ENCODE data around the gene EFCAB12.

The EFCAB12 gene

GRCh38 chr3:129473067-129473768 lies 44.8 kb upstream of the EFCAB12 start:
- DNase-seq (ENCODE audit: extremely low read depth, insufficient read length), result no peak
- no peaks in the 10 kb centered on the region for H3K27me3 ChIP-seq (replicated peaks; ENCODE audit: control insufficient read depth, insufficient read depth, low read length)
- H3K4me3 ChIP-seq (replicated peaks; ENCODE audit: low read depth, low read length), result no peak overlapping the region
- TF ChIP-seq CTCF (IDR thresholded peaks at IDR 0.05; ENCODE audit: insufficient read depth, low read length, poor library complexity, severe bottlenecking), result no peak
- no peaks in the 10 kb centered on the region; the same call in 1 of the 2 replicates for H3K36me3 ChIP-seq (ENCODE audit: control insufficient read depth, insufficient read depth, low read length)

- no peaks in the 10 kb centered on the region; the same call in 1 of the 2 replicates for H3K36me3 ChIP-seq (ENCODE audit: control insufficient read depth, insufficient read depth, low read length)
- no peak overlapping the region for H3K4me3 ChIP-seq (replicated peaks; ENCODE audit: low read depth, low read length)
- DNase-seq (ENCODE audit: extremely low read depth, insufficient read length), result no peak
- H3K27me3 ChIP-seq (replicated peaks; ENCODE audit: control insufficient read depth, insufficient read depth, low read length), result no peaks in the 10 kb centered on the region
- TF ChIP-seq CTCF (IDR thresholded peaks at IDR 0.05; ENCODE audit: insufficient read depth, low read length, poor library complexity, severe bottlenecking), result no peak
Measured at GRCh38 chr3:129470861-129471260, 42.4 kb upstream of the EFCAB12 start.

- DNase-seq (ENCODE audit: extremely low read depth, insufficient read length), result no peak
- TF ChIP-seq CTCF (IDR thresholded peaks at IDR 0.05; ENCODE audit: insufficient read depth, low read length, poor library complexity, severe bottlenecking), result no peak
- Histone ChIP-seq H3K27me3 (replicated peaks; ENCODE audit: control insufficient read depth, insufficient read depth, low read length) (no peaks in the 10 kb centered on the region), H3K4me3 (replicated peaks; ENCODE audit: low read depth, low read length) (no peak overlapping the region), H3K36me3 (ENCODE audit: control insufficient read depth, insufficient read depth, low read length) (no peaks in the 10 kb centered on the region; the same call in 1 of the 2 replicates)
Measured at GRCh38 chr3:129469026-129469425, 40.6 kb upstream of the EFCAB12 start.

- H3K36me3 ChIP-seq (ENCODE audit: control insufficient read depth, insufficient read depth, low read length), result no peaks in the 10 kb centered on the region; the same call in 1 of the 2 replicates
- DNase-seq (ENCODE audit: extremely low read depth, insufficient read length), result no peak
- TF ChIP-seq CTCF (IDR thresholded peaks at IDR 0.05; ENCODE audit: insufficient read depth, low read length, poor library complexity, severe bottlenecking), result no peak
- no peaks in the 10 kb centered on the region for H3K27me3 ChIP-seq (replicated peaks; ENCODE audit: control insufficient read depth, insufficient read depth, low read length)
- no peak overlapping the region for H3K4me3 ChIP-seq (replicated peaks; ENCODE audit: low read depth, low read length)
Measured at GRCh38 chr3:129467932-129468331, 39.5 kb upstream of the EFCAB12 start.

- DNase-seq (ENCODE audit: extremely low read depth, insufficient read length), result no peak
- H3K36me3 ChIP-seq (ENCODE audit: control insufficient read depth, insufficient read depth, low read length), result no peaks in the 10 kb centered on the region
- TF ChIP-seq CTCF (IDR thresholded peaks at IDR 0.05; ENCODE audit: insufficient read depth, low read length, poor library complexity, severe bottlenecking), result no peak
Measured at GRCh38 chr3:129463716-129464115, 35.3 kb upstream of the EFCAB12 start.

More at GRCh38 chr3:129463716-129464115, 35.3 kb upstream of the EFCAB12 start:
- no peak overlapping the region for H3K4me3 ChIP-seq (replicated peaks; ENCODE audit: low read depth, low read length)
- no peaks in the 10 kb centered on the region for H3K27me3 ChIP-seq (replicated peaks; ENCODE audit: control insufficient read depth, insufficient read depth, low read length)
